Measurements from ENCODE around the gene TREX2.

DNA sequence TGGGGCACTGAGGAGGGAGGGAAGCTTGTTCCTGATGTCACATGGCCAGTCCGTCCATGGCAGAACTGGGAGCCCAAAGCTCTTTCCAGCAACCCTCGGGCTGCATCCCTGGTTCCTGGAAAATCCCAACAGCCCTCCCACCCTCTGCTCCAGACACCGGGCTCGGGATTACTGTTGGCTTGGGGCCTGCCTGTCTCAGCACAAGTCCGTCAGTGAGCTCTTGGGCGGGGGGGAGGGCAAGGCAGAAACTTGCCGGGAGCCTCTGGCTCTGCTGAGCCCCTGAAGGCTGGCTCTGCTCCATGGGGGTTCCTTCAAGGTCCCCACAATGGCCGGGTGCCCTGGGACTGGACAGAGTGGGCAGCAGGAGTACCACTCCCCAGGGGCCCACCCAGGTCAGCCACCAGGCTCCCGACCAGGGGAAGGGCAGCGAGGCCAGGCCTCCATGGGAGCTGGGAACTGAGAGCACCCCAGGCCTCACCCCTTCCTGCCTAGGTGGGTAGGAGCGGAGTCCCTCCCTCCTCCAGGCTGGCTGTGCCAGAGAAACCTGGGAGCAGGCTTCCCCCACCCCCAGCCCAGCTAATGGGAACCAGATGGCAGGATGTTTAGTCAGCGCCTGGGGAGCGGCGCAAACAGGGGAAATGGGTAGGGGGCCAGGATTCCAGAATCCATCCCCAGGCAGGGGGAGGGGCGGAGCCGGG, 31.0 kb upstream of the TREX2 start:
- TF ChIP-seq, protein P1, sequence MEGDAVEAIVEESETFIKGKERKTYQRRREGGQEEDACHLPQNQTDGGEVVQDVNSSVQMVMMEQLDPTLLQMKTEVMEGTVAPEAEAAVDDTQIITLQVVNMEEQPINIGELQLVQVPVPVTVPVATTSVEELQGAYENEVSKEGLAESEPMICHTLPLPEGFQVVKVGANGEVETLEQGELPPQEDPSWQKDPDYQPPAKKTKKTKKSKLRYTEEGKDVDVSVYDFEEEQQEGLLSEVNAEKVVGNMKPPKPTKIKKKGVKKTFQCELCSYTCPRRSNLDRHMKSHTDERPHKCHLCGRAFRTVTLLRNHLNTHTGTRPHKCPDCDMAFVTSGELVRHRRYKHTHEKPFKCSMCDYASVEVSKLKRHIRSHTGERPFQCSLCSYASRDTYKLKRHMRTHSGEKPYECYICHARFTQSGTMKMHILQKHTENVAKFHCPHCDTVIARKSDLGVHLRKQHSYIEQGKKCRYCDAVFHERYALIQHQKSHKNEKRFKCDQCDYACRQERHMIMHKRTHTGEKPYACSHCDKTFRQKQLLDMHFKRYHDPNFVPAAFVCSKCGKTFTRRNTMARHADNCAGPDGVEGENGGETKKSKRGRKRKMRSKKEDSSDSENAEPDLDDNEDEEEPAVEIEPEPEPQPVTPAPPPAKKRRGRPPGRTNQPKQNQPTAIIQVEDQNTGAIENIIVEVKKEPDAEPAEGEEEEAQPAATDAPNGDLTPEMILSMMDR (IDR thresholded peaks at IDR 0.05), result no peak
- TF ChIP-seq POLR2A (IDR thresholded peaks at IDR 0.05), result no peak

Measured in heart left ventricle (tissue), 13 donors.